Vagina (tissue), 2 donors: ENCODE results near the gene OR51I2. TPM values are rescaled to one million over a fixed set of nuclear protein-coding genes. Genes with fewer than 3 reads are reported as not detected.

Experiments used
- DNase-seq, 2 donors: peaks; one replicate each; pipeline ENCODE4 v3.0.0-alpha.2; 2017; ENCODE audit errors: extremely low spot score in 2 of 2
- H3K27ac ChIP-seq: fragments of 200-600 bp; sonication (generic); one replicate; pipeline ENCODE4 v1.5.1; 2019
- H3K27me3 ChIP-seq: fragments of 200-600 bp; sonication (generic); one replicate; pipeline ENCODE4 v1.5.1; 2019
- H3K36me3 ChIP-seq, 2 donors: fragments of 200-600 bp; sonication (generic); one replicate each; pipeline ENCODE4 v1.5.1; 2017 to 2019
- H3K4me1 ChIP-seq: fragments of 200-600 bp; sonication (generic); one replicate; pipeline ENCODE4 v1.5.1; 2019
- H3K4me3 ChIP-seq, 2 donors: fragments of 200-600 bp; sonication (generic); 1 replicate in 1 of 2; 2 replicates in 1 of 2; pipeline ENCODE4 v1.5.1; 2016 to 2019
- H3K9me3 ChIP-seq: fragments of 200-600 bp; sonication (generic); one replicate; pipeline ENCODE4 v1.5.1; 2019
- POLR2A ChIP-seq, 2 donors: fragments of 450-650 bp; IDR thresholded peaks; one replicate each; pipeline ENCODE4 v1.6.1; 2017; ENCODE audit warnings: antibody characterized with exemption in 2 of 2, mild to moderate bottlenecking in 2 of 2, moderate library complexity in 2 of 2
- POLR2AphosphoS5 ChIP-seq, 2 donors: sonication (generic); formaldehyde crosslinking; IDR thresholded peaks; one replicate each; pipeline ENCODE4 v1.9.0; 2017; ENCODE audit warnings: antibody characterized with exemption in 2 of 2, mild to moderate bottlenecking in 2 of 2, low read depth in 1 of 2; ENCODE audit not compliant: insufficient read depth in 1 of 2
- intact Hi-C: fragments of 100-400 bp; cut with DNase I; formaldehyde crosslinking; loops from one replicate; pipeline ENCODE4 v1.15.1; 2023
- total RNA-seq: library from RNA; depleted of rRNA; stranded (reverse); fragments of >200 nt; gene quantifications from one replicate; pipeline ENCODE4 v1.2.3, GENCODE V29; 2016
- TF ChIP-seq, protein P1 (sequence below), 3 experiments: fragments of 450-650 bp in 2 of 3; fragments of 200-600 bp in 1 of 3; sonication (generic) in 1 of 3; IDR thresholded peaks; one replicate each; pipeline ENCODE4 v1.5.1; 2017 to 2019; ENCODE audit warnings: antibody characterized with exemption in 3 of 3, mild to moderate bottlenecking in 2 of 3, moderate library complexity in 2 of 3

Gene OR51I2
- total RNA-seq, 1 donor from 2014 or later = not detected

DNA sequence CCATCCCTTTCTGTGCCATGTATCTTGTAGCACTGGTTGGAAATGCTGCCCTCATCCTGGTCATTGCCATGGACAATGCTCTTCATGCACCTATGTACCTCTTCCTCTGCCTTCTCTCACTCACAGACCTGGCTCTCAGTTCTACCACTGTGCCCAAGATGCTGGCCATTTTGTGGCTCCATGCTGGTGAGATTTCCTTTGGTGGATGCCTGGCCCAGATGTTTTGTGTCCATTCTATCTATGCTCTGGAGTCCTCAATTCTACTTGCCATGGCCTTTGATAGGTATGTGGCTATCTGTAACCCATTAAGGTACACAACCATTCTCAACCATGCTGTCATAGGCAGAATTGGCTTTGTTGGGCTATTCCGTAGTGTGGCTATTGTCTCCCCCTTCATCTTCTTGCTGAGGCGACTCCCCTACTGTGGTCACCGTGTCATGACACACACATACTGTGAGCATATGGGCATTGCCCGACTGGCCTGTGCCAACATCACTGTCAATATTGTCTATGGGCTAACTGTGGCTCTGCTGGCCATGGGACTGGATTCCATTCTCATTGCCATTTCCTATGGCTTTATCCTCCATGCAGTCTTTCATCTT lies 39.8 kb downstream of the OR51I2 start:
- TF ChIP-seq, protein P1, sequence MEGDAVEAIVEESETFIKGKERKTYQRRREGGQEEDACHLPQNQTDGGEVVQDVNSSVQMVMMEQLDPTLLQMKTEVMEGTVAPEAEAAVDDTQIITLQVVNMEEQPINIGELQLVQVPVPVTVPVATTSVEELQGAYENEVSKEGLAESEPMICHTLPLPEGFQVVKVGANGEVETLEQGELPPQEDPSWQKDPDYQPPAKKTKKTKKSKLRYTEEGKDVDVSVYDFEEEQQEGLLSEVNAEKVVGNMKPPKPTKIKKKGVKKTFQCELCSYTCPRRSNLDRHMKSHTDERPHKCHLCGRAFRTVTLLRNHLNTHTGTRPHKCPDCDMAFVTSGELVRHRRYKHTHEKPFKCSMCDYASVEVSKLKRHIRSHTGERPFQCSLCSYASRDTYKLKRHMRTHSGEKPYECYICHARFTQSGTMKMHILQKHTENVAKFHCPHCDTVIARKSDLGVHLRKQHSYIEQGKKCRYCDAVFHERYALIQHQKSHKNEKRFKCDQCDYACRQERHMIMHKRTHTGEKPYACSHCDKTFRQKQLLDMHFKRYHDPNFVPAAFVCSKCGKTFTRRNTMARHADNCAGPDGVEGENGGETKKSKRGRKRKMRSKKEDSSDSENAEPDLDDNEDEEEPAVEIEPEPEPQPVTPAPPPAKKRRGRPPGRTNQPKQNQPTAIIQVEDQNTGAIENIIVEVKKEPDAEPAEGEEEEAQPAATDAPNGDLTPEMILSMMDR (IDR thresholded peaks at IDR 0.05) = no peak
- no peak for TF ChIP-seq POLR2A (IDR thresholded peaks at IDR 0.05)
- Histone ChIP-seq H3K4me1 (no peaks in the 10 kb centered on the region), H3K27ac (no peak overlapping the region), H3K9me3 (no peaks in the 10 kb centered on the region), H3K4me3 (no peak overlapping the region), H3K27me3 (no peaks in the 10 kb centered on the region), H3K36me3 (no peaks in the 10 kb centered on the region)
- intact Hi-C loops = no loop called here
- no peak for DNase-seq

DNA sequence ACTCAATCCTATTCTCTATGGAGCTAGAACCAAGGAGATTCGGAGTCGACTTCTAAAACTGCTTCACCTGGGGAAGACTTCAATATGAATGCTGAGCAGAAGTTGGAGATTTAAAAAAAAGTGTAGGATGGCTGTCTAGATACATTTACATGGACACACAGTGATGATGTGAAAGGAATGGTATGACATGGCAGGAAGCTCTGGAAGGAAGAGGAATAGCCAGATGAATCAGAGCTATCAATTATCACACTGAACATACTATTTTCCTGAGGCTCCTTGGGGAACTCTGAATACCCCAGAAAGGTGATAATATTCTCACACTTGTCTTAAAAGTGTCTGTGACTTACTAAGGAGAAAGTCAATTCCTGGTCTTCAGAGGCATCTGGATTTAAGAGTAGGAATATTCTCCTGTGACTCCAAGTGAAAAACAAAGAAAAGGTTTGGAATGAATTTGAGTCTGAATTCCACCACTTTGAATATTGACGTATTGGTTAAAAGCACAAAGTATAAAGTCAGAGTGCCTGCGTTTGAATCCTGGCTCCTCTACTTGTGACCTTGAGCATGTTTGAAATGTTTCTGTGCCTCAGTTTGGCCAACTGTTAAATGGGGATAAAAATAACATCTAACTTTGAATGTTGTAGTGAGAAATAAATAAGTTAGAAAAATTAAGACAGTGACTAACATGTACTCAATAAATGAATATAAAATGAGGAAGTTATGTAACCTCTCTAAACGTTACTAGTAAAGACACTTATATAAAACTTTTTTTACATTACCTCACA lies 40.6 kb downstream of the OR51I2 start:
- no peak overlapping the region for H3K27ac ChIP-seq
- H3K4me3 ChIP-seq = no peak overlapping the region
- H3K27me3 ChIP-seq = no peaks in the 10 kb centered on the region
- intact Hi-C loops = no loop called here
- H3K9me3 ChIP-seq = no peaks in the 10 kb centered on the region
- TF ChIP-seq, protein P1 (IDR thresholded peaks at IDR 0.05) = no peak
- TF ChIP-seq POLR2A (IDR thresholded peaks at IDR 0.05) = no peak
- TF ChIP-seq POLR2AphosphoS5 (IDR thresholded peaks at IDR 0.05; ENCODE audit: insufficient read depth in 1 of 2, low read depth in 1 of 2) = no peak
- H3K4me1 ChIP-seq = no peaks in the 10 kb centered on the region
- H3K36me3 ChIP-seq = no peaks in the 10 kb centered on the region
- DNase-seq = no peak

DNA sequence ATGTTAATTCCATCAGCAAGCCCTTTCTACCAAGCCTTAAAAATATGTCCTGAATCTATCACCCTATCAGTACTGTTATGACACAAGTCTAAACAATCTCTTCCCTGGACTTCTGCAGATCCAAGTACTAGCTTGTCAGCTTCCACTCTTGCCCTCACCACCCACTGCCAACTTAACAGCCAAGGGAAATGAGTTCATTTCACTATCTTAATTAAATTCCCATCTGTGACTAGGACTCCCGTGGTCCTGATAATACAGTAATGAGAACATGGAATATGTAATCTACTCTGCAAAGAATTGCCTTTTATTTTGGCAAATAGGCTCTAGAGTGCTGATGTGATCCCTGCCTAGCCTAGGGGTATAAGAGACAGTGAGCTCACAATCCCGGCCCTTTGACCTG lies 50.5 kb downstream of the OR51I2 start:
- no peak for DNase-seq
- Histone ChIP-seq H3K4me3 (no peak overlapping the region), H3K27ac (no peak overlapping the region), H3K36me3 (no peaks in the 10 kb centered on the region), H3K27me3 (no peaks in the 10 kb centered on the region), H3K9me3 (no peaks in the 10 kb centered on the region), H3K4me1 (no peaks in the 10 kb centered on the region)
- intact Hi-C loops = no loop called here
- TF ChIP-seq, protein P1 (IDR thresholded peaks at IDR 0.05) = no peak
- TF ChIP-seq POLR2AphosphoS5 (IDR thresholded peaks at IDR 0.05; ENCODE audit: insufficient read depth in 1 of 2, low read depth in 1 of 2) (no peak), POLR2A (IDR thresholded peaks at IDR 0.05) (no peak)

- no peak for DNase-seq
- no peaks in the 10 kb centered on the region for H3K9me3 ChIP-seq
- no peaks in the 10 kb centered on the region for H3K36me3 ChIP-seq
- no peaks in the 10 kb centered on the region for H3K4me1 ChIP-seq
- no peaks in the 10 kb centered on the region for H3K27me3 ChIP-seq
- no peak overlapping the region for H3K27ac ChIP-seq
- H3K4me3 ChIP-seq = no peak overlapping the region
- TF ChIP-seq, protein P1 (IDR thresholded peaks at IDR 0.05) = no peak
- TF ChIP-seq POLR2AphosphoS5 (IDR thresholded peaks at IDR 0.05; ENCODE audit: insufficient read depth in 1 of 2, low read depth in 1 of 2) (no peak), POLR2A (IDR thresholded peaks at IDR 0.05) (no peak)
- intact Hi-C loops = no loop called here
Observed at GRCh38 chr11:5500393-5500801, 51.3 kb downstream of the OR51I2 start.

DNA sequence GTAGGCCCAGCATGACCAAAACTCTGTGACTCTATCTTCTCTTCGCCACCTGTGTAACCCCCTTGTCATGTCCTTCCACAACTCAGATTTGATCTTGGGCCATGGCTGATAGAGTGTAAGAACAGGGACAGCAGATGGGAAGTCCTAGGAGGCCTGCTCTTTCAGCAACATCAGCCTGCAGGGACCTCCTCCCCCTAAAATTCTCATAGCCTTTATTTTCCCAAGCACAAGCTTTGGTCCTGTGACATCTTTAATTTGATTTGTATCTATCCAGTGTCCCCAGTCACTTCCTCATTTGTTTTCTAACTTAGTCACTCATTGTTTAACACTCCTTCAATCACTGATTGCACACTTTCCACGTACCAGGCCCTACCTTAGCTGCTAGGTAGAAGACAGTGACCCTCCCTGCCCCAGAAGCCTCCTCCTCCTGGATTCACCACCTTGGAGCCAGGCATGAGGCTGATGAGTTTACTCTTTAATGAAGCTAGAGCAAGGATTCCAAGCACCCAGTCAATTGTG lies 55.3 kb downstream of the OR51I2 start:
- no peaks in the 10 kb centered on the region for H3K9me3 ChIP-seq
- TF ChIP-seq POLR2A (IDR thresholded peaks at IDR 0.05) (no peak), POLR2AphosphoS5 (IDR thresholded peaks at IDR 0.05; ENCODE audit: insufficient read depth in 1 of 2, low read depth in 1 of 2) (no peak)
- TF ChIP-seq, protein P1 (IDR thresholded peaks at IDR 0.05) = no peak
- intact Hi-C loops = no loop called here
- no peaks in the 10 kb centered on the region for H3K36me3 ChIP-seq
- DNase-seq = no peak
- H3K27me3 ChIP-seq = no peaks in the 10 kb centered on the region
- H3K27ac ChIP-seq = no peak overlapping the region
- no peak overlapping the region for H3K4me3 ChIP-seq
- H3K4me1 ChIP-seq = no peaks in the 10 kb centered on the region
